IPS DF 19.7 (cell line): ENCODE data around the gene CBLN3.
"Not testable (repeated sequence)": the region's sequence is repeated elsewhere in the genome, so short reads cannot be mapped to it uniquely, and the experiment has no call there.

Experiments
- DNase-seq: peaks from one replicate; pipeline ENCODE4 v3.0.0-alpha.2; 2013; ENCODE audit warnings: low read depth, low spot score

CBLN3 gene

DNA sequence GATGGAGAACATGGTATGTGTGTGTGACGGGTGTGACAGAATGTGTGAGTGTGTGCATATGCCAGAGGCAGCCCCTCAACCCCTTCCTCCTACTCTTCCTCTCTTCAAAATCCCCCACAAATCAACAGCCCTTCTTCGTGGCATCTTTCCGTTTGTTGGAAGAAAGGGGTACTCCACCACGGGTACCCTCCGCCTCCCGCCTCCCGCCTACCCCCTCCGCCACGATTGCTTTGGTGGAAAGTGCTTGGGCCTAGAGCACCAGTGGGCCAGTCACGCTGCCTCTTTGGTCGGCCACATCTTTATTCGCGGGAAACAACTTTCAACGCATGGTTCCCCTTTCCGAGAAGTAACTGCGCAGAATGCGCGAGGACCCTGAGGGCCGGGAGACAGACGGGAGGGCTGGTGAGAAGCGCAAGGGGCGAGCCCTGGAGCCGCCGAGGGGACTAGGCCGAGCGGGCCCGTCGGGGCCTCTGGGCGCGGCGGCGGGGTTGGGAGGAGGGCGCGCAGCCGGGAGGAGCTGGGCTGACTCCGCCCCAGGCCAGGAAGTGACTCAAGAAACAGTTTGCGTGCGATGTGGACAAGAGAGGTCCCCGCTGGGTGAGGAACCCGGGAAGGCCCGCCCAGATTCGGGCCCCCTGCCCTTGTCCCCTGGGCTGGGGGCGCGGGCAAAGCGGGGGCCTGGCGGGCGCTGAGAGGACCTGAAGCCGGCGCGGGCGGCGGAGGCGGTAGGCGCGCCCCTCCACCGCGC lies at the start of gene CBLN3, which contains the start of gene KHNYN:
TSS of gene CBLN3 (minus strand) at position 274 of the 748 bp plus-strand sequence. CDS start 614 bp downstream, outside the sequence.
TSS of gene KHNYN (plus strand) at position 560 of the 748 bp plus-strand sequence. CDS start 777 bp downstream, outside the sequence.
- no peak for DNase-seq

DNA sequence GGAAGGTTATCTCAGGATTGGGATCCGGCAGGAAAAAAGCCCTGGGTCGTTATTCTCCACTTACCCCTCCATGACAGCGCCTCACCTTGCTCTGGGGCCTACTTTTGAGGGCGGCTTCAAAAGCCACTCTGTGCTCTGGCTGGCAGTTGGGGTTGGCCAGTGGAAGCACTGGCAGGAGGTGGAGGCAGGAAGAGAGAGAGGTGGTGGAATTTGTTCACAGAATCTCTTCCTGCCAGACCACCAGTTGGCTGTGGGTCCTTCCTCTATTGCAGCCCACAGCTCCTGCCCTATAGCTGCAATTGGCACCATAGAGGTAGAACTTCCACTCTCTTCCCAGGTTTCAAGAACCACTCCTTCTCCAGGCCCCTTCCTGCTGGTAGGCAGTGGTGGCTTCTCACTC lies 45.8 kb upstream of the CBLN3 start:
- DNase-seq = no peak

DNA sequence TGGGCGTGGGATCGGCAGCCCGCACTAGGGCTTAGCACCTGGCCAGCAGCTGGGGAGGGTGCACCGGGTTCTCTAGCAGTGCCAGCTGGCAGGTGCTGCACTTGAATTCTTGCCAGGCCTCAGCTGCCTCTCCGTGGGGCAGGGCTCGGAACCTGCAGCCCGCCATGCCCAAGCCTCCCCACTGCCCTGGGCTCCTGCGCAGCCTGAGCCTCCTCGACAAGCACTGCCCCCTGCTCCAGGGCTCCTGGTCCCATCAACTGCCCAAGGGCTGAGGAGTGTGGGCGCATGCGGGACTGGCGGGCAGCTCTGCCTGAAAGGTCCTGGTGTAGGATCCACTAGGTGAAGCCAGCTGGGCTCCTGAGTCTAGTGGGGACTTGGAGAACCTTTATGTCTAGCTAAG lies 43.7 kb upstream of the CBLN3 start:
- DNase-seq = no peak

DNA sequence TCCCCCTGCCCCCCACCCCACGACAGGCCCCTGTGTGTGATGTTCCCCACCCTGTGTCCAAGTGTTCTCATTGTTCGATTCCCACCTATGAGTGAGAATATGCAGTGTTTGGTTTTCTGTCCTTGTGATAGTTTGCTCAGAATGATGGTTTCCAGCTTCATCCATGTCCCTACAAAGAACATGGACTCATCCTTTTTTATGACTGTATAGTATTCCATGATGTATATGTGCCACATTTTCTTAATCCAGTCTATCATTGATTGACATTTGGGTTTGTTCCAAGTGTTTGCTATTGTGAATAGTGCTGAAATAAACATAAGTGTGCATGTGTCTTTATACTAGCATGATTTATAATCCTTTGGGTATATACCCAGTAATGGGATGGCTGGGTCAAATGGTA lies 41.0 kb upstream of the CBLN3 start:
- not testable (repeated sequence) for DNase-seq

DNA sequence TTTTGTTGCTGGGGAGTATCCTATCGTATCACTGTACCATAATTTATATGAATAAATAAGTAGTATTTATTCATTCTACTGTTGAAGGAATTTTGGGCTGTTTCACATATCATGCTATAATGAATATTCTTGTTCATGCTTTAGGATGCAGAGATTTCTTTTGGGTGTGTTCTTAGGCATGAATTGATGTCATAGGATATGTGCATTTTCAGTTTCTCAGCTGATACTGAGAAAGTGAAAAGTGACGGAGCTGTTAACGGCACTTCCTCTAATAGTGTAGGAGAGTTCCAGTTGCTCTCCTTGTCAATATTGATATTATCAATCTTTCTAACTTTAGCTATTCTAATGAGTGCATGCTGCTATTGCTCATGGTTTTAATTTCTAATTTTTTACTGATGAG lies 36.3 kb upstream of the CBLN3 start:
- no peak for DNase-seq

DNA sequence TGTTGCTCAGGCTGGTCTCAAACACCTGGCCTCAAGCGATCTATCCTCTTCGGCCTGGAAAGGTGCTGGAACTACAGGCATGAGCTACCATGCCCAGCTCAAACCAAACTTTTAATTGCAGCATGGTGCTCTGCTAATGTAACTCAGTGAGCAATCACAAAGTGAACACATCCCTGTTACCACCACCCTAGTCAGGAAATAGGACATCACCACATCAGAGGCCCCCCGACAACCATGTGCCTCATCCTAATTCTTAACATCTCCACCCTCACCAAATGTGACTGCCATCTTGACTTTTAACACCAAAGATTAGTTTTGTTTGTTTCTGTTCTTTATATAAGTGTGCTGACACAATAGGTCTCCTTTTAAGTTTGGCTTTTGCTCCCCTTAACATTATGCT lies 35.9 kb upstream of the CBLN3 start:
- DNase-seq = no peak

DNA sequence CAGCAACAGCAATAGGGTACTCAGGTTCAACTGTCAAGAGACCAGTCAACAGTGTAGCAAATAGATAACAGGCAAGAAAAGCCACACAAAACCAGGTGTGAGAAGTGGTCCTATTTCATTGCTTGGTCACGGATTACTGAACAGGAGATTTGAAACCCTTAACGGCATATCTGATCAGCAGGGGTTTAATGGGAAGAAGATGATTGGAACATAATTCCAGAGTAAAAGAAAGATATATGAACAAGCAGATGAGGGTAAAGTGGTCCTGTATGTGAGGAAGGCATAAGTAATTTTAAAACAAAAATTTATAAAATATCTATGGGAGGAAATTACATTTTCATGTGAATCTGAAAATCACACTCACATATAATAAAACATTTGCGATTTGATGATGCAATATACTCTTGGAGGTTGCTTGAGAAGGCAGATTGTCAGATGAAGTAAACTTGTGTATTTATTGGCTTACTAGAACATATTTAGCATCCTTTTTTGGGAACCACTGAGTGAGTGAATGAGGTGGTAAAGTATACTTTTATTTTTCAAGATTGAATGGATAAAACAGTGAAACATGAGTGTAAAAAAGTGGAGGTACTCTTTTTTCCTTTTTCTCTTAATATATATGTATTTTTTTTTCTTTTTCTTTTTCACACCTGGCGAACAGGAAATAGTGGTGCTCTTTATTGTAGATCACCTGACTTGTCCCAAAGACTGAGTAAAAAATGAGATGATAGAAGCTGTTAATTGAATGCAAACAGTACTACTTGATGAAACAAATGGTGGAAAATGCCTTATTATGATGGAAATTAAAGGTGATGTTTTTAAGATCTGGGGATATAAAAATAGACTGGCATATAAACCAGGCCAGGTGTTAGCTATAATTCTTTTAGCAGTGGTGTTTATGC lies 34.7 kb upstream of the CBLN3 start:
- no peak for DNase-seq

DNA sequence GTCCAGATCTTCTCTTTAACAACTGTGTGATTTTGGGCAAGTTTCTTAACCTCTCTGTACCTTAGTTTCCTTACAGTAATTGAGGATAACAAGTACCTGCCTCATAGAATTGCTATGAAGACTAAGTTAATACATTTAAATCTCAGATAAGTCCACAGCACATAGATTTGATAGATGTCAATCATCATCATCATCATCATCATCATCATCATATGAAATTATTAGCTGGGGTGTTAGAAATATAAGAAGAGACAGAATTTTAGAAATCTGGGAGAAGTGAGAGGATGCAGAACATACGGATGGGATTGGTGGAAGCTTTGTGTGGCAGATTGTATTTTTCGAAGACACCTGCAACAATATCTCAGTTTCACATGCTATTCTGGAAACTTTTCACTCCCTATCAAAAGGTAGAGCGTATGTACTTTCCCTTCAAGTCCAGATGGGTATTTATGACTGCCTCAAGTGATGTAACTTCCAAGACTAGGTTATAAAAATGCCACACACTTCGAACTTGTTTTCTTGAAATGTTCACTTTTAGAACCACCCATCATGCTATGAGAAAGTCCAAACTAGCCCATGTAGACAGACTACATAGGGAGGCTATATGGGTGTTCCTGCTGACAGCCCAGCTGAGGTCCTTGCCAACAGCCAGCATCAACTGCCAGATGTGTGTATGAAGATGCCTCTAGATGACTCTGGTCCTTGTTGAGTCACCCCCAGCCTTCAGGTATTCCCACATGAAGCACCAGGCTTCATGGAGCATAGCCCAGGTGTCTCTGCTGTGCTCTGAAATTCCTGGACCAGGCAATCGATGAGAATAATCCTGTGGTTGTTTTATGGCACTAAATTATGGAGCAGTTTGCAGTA lies 33.8 kb upstream of the CBLN3 start:
- DNase-seq = no peak

DNA sequence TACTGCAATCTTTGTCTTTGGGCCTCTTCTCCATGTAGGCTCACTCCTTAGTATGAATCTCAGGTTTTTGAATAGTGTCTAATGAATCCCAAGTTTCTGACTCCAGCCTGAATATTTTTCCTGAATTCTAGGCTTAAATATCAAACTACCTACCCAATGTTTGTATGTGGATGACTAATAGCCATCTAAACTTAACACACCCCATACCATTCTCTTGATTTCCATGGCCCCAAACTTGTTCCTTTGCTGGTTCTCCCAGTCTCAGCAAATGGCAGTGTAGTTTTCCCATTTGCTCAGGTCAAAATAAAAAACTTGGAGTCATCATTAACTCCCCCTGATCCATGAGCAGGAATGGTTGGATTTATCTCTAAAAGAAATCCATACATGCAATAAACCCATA lies 31.9 kb upstream of the CBLN3 start:
- no peak for DNase-seq

DNA sequence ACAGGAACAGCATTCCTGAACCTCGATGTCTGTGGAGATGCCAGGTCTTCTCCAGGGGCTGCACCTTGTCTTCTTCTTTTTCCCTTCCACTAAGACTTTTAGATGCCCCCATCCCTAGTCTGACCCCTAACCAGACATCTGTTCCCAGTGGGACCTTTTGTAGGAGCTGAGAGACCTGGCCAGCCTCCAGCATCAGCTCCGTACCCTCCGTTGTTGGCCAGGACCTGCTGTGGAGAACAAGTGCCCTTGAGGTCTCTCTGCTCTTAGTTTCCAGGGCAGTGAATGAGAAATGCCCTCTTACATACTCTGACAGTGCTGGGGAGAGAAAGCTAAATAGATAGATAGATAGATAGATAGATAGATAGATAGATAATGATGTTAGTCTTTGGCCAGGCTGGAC lies 29.9 kb upstream of the CBLN3 start:
- DNase-seq = no peak

DNA sequence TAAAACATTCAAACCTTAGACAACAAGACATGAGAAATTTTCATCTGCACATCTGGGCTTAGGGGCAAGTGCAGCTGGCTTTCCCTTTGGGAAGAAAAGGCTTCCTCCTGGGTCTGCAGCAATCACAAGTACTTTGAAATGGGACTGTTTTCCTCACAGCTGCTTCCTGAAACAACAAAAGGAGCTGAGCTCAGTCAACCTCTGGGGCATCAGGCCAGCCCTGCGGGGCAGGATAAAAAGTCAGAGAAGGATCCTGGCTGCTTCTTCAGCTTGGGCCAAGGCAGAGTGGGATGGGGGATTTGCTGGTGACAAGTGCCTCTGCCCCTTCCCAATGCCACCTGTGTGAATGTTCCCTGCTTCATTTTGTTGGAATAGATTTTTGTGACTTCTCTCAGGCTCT lies 29.3 kb upstream of the CBLN3 start:
- no peak for DNase-seq

DNA sequence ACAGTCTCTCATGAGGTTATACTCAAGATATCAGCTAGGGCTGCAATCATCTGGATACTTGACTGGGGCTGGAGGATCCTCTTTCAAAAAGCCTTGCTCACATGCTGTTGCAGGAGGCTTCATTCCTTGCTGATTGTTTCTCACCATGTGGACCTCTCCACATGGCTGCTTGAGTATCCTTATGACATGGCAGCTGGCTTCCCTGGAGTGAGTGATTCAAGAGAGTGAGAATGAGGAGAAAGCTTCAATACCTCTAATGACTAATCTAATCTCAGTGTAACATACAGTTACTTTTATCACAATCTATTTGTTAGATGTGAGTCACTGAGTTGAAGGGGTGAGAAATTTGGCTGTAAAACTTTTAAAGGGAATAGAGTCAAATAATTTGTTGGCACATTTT lies 27.5 kb upstream of the CBLN3 start:
- DNase-seq = no peak

DNA sequence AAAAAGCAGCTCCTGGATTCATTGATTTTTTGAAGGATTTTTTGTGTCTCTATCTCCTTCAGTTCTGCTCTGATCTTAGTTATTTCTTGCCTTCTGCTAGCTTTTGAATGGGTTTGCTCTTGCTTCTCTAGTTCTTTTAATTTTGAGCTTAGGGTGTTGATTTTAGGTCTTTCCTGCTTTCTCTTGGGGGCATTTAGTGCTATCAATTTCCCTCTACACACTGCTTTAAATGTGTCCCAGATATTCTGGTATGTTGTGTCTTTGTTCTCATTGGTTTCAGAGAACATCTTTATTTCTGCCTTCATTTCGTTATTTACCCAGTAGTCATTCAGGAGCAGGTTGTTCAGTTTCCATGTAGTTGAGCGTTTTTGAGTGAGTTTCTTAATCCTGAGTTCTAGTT lies 21.4 kb upstream of the CBLN3 start:
- not testable (repeated sequence) for DNase-seq

DNA sequence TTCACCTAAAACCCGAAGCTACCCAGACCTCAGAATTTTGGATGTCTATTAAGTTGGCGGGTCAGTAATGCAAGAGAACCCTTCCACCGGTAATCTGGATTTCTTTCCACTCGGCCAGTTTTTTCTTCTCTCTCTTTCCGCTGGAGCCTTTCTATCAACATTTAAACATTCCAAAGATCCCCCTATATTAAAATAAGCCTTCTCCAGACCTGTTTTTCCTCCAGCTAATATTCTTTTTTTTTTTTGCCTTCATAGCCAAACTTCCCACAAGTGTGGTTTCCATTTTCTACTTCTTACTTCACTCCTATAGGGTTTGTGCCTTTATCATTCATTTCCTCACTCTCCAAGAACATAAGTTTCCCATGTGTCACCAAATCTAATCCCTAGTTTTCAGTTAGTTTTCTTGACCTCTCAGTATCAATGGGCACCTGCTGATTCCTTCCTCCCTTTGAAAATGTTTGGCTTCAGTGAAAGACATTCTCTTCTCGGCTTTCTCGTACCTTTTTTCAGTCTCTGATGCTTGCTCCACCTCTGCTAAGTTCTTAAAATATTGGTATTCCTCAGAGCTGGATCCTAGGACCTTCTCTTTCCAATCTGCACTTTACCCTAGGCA lies 13.7 kb upstream of the CBLN3 start:
- no peak for DNase-seq

DNA sequence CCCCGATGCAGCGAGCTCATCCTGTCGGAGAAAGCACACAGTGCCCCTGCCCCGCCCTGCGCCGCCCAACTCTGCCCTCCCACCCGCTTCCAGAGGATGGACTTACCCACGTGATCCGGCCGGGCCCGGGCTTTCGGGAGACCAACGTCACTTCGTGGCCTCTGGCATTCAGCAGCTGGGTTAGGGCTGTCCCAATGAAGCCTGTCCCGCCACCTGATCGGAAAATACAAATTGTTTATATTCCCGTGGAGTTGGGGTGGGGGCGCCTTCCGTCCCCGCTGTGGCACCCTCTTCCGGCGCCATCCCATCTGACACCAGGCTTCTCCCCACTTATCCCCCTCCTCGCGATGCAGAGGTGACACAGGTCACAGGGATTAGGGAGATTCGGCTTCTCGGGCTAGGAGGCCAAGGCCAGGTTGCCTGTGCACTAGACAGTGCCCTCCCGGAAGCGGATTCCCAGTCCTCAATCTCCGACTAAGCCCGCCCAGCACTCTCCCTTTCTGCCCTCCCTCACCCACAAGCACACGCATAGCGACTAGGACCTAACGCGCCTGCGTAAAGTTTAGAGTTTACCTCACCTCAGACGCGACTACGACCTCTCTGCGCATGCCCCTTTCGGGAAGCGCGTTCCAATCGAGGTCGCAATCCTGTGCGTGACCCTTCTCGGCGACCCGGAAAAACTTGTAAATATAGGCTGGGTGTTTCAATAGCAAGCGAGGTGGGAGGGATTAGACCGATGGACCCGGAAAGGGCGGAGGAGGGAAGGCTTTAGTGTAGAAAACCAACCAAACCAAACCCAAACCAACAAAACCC lies 13.0 kb upstream of the CBLN3 start, which contains the start of gene SDR39U1:
TSS of gene SDR39U1 (minus strand) at position 537 of the 813 bp plus-strand sequence. CDS start at position 530, 7 bp downstream.
- peak; percentile 96 for DNase-seq

DNA sequence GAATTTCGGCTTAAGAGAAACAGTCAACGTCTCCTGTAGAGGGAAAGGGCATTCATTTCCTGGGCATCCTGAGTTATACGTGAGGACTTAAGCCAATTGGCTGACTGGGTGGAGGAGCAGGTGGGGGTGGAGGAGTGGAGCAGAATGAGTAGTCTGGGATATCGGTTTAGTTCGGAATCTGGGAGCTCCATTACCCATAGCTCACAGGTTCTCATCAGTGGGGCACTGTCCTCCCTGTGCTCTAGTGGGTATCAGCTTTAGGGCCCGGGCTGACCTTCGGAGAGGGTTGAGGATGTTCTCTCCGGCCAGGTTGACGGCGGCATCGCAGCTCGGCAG lies 12.4 kb upstream of the CBLN3 start:
- DNase-seq = no peak

DNA sequence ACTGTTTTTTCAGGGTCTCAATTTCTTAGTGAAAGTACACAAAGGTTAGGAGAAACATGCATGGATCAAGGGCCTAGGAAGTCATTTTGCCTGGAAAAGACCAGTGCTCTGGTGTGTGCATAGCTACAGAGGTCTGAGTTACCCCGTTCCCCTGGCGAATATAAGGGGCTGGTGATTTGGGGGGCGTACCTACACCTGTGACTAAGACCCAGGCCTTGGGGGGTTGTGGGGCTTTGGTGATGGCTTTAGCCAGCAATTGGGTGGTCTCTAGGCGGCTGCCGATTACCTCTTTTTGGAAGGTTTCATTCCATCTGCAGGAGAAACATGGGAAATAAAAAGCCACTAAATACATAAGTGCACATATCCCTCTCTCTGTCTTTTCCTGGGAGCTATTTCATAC lies 12.0 kb upstream of the CBLN3 start:
- no peak for DNase-seq

DNA sequence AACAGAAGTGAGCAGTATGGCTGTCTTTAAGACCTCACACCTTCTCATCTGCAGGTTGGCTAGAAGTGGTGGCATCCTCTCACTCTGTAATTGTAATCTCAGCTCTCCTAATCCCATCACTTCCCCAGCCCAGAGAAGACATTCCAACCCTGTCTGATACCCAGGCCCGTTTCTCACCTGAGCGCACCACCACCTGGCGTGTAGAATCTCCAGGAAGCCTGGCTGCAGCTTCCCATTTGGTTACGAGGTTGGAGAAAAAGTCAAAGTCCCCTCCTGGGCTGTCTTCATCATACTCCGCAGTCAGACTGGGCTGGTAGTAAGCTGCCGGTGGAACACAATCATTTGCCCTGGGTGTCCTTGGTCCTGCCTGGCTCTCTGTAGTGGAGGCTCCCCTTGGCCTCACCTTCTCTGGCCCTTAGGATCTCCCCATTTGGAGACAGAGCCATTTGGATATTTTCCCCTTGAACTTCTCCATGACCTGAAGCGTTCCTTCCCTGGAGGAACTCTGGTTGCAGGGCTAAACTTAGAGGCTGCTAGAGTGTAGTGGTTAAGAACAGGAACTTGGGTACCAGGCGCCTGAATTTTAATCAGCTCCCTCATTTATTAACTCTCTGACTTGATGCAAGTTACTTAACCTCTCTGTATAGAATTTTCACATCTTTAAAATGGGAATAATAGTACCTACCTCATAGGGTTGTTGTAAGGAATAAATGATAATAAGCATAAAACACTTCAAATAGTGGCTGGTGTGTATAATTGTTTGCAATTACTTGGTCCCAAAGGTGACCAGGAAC lies 11.3 kb upstream of the CBLN3 start:
- no peak for DNase-seq

DNA sequence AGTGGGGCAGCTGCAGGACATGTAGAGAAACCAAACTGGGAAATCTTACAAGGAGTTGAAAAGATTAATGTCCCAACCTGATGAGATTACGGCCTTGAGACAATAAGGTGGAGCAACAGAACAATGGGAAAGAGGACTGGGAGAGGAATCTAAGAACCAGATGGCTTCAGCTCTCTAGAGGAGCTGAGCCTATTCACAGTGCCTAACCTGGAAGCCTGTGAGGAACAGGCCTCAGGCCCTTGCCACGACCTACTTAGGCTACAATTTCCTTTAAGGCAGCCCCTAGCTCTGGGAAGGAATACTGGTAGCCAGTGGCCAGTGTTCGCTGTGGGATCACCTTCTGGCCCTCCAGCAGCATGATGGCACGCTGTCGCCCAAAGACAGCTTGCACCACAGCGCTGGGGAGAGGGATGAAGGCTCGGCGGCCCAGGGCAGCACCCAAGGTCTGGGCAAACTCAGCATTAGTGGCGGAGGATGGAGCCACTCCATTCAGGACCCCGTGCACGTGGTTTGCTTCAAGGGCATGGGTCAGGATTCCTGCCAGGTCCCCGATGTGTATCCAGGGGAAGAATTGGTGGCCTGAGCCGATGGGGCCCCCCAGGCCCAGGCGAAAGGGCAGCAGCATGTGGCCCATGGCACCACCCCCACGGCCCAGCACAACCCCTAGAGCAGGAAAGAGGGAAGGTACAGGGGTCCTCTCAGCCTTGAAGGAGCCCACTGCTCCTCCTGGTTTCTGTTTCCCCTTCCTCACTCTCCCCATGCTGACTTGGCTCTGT lies 10.6 kb upstream of the CBLN3 start:
- no peak for DNase-seq
